Liver (tissue), 9 donors: ENCODE data around the gene LPAR1. TPM values are rescaled to one million over a fixed set of nuclear protein-coding genes. Genes with fewer than 3 reads are reported as not detected.

ENCODE experiments used
- DNase-seq: peaks from one replicate; pipeline ENCODE4 v3.0.0-alpha.2; 2017; ENCODE audit warnings: low spot score
- H3K27ac ChIP-seq, 2 donors: one replicate each; pipeline ENCODE4 v1.7.0; 2013; ENCODE audit warnings: inconsistent platforms in 2 of 2, low read length in 2 of 2, control low read depth in 1 of 2, low read depth in 1 of 2, mild to moderate bottlenecking in 1 of 2
- H3K27me3 ChIP-seq, 4 donors: one replicate each; pipeline versions ENCODE4 v1.6.1 to v1.7.0; 2013; ENCODE audit warnings: low read length in 3 of 4, inconsistent platforms in 1 of 4, mild to moderate bottlenecking in 1 of 4, moderate library complexity in 1 of 4; ENCODE audit not compliant: control insufficient read depth in 4 of 4, insufficient read depth in 4 of 4
- H3K36me3 ChIP-seq, 4 donors: one replicate each; pipeline versions ENCODE4 v1.6.1 to v1.7.0; 2013; ENCODE audit warnings: low read length in 3 of 4, mild to moderate bottlenecking in 3 of 4, low read depth in 1 of 4, moderate library complexity in 1 of 4; ENCODE audit not compliant: control insufficient read depth in 4 of 4, insufficient read depth in 3 of 4
- H3K4me1 ChIP-seq, 4 donors: one replicate each; pipeline versions ENCODE4 v1.6.1 to v1.7.0; 2013; ENCODE audit warnings: low read length in 3 of 4, mild to moderate bottlenecking in 3 of 4, moderate library complexity in 1 of 4; ENCODE audit not compliant: control insufficient read depth in 4 of 4, insufficient read depth in 4 of 4
- H3K4me3 ChIP-seq, 3 donors: one replicate each; pipeline versions ENCODE4 v1.6.1 to v1.7.0; 2013; ENCODE audit warnings: low read length in 3 of 3, control low read depth in 1 of 3, low read depth in 1 of 3, mild to moderate bottlenecking in 1 of 3
- H3K9ac ChIP-seq, 2 donors: one replicate each; pipeline ENCODE4 v1.7.0; 2013; ENCODE audit warnings: low read length in 2 of 2, mild to moderate bottlenecking in 2 of 2, moderate library complexity in 2 of 2, control low read depth in 1 of 2, low read depth in 1 of 2
- H3K9me3 ChIP-seq, 4 donors: one replicate each; pipeline versions ENCODE4 v1.6.1 to v1.7.0; 2013; ENCODE audit warnings: low read length in 3 of 4; ENCODE audit not compliant: control insufficient read depth in 4 of 4
- ATF3 ChIP-seq: IDR thresholded peaks from 2 replicates; pipeline ENCODE4 v1.6.1; 2016; ENCODE audit warnings: antibody characterized with exemption
- EGR1 ChIP-seq, 2 donors: IDR thresholded peaks; 2 replicates each; pipeline ENCODE4 v1.6.1; 2016 to 2018; ENCODE audit warnings: antibody characterized with exemption in 2 of 2, low read depth in 2 of 2
- FOXA1 ChIP-seq: IDR thresholded peaks from 2 replicates; pipeline ENCODE4 v1.6.1; 2016; ENCODE audit warnings: antibody characterized with exemption
- GABPA ChIP-seq, 2 donors: IDR thresholded peaks in 1 of 2; conservative IDR thresholded peaks in 1 of 2; 2 replicates each; pipeline ENCODE4 v1.6.1; 2016; ENCODE audit warnings: antibody characterized with exemption in 2 of 2, mild to moderate bottlenecking in 1 of 2, moderate library complexity in 1 of 2
- HNF4A ChIP-seq, 2 donors: conservative IDR thresholded peaks; 2 replicates each; pipeline ENCODE4 v1.6.1; 2016; ENCODE audit warnings: antibody characterized with exemption in 2 of 2, mild to moderate bottlenecking in 2 of 2
- HNF4G ChIP-seq: IDR thresholded peaks from 2 replicates; pipeline ENCODE4 v1.6.1; 2016; ENCODE audit warnings: antibody characterized with exemption
- JUND ChIP-seq, 2 donors: IDR thresholded peaks; 2 replicates each; pipeline ENCODE4 v1.6.1; 2016; ENCODE audit warnings: antibody characterized with exemption in 2 of 2
- NR2F2 ChIP-seq: IDR thresholded peaks from 2 replicates; pipeline ENCODE4 v1.6.1; 2016; ENCODE audit warnings: antibody characterized with exemption
- RAD21 ChIP-seq, 2 donors: IDR thresholded peaks; 2 replicates each; pipeline ENCODE4 v1.6.1; 2016; ENCODE audit warnings: antibody characterized with exemption in 2 of 2, mild to moderate bottlenecking in 2 of 2
- REST ChIP-seq: IDR thresholded peaks from 2 replicates; pipeline ENCODE4 v1.6.1; 2016; ENCODE audit warnings: antibody characterized with exemption, mild to moderate bottlenecking
- RXRA ChIP-seq, 2 donors: IDR thresholded peaks; 2 replicates each; pipeline ENCODE4 v1.6.1; 2017 to 2018; ENCODE audit warnings: antibody characterized with exemption in 2 of 2, mild to moderate bottlenecking in 1 of 2
- SP1 ChIP-seq: IDR thresholded peaks from 2 replicates; pipeline ENCODE4 v1.6.1; 2018; ENCODE audit warnings: antibody characterized with exemption, mild to moderate bottlenecking
- TAF1 ChIP-seq: conservative IDR thresholded peaks from 2 replicates; pipeline ENCODE4 v1.6.1; 2016; ENCODE audit warnings: antibody characterized with exemption, mild to moderate bottlenecking
- YY1 ChIP-seq: IDR thresholded peaks from 2 replicates; pipeline ENCODE4 v1.6.1; 2016; ENCODE audit warnings: antibody characterized with exemption, mild to moderate bottlenecking
- WGBS: extraction: QIAGEN DNeasy Blood & Tissue Kit; methylation state at CpG from one replicate; pipeline ENCODE4 v1.1.7; 2013; 5-methylcytosine and 5-hydroxymethylcytosine counted together
- polyA plus RNA-seq, 2 donors: library from polyadenylated mRNA; stranded (reverse) in 1 of 2; unstranded in 1 of 2; fragments of 200-250 nt in 1 of 2; fragments of >200 nt in 1 of 2; fragmentation: Nextera tagmentation in 1 of 2; extraction: Ambion mirVana in 1 of 2; gene quantifications; one replicate each; pipeline versions ENCODE4 v1.2.1 to v1.2.3, GENCODE V29; 2013 to 2015
- total RNA-seq, 2 donors: library from RNA; depleted of rRNA; stranded (reverse); fragments of >200 nt; gene quantifications; one replicate each; pipeline ENCODE4 v1.2.3, GENCODE V29; 2014
- TF ChIP-seq, protein P1 (sequence below): IDR thresholded peaks from 2 replicates; pipeline ENCODE4 v1.6.1; 2016; ENCODE audit warnings: antibody characterized with exemption
- TF ChIP-seq, protein P2 (sequence below): fragments of 150-350 bp; IDR thresholded peaks from 2 replicates; pipeline ENCODE4 v1.5.1; 2017; ENCODE audit warnings: improper control_type of control experiment, low read depth, low read length; ENCODE audit not compliant: missing input control
- donor health status: healthy.
- donor health status: healthy.
- donor health status: healthy.
- donor health status: healthy.
- donor health status: healthy.

Gene LPAR1
- total and polyA plus RNA-seq, 4 donors: 0.51 to 3.6 (median 1.1) TPM

DNA sequence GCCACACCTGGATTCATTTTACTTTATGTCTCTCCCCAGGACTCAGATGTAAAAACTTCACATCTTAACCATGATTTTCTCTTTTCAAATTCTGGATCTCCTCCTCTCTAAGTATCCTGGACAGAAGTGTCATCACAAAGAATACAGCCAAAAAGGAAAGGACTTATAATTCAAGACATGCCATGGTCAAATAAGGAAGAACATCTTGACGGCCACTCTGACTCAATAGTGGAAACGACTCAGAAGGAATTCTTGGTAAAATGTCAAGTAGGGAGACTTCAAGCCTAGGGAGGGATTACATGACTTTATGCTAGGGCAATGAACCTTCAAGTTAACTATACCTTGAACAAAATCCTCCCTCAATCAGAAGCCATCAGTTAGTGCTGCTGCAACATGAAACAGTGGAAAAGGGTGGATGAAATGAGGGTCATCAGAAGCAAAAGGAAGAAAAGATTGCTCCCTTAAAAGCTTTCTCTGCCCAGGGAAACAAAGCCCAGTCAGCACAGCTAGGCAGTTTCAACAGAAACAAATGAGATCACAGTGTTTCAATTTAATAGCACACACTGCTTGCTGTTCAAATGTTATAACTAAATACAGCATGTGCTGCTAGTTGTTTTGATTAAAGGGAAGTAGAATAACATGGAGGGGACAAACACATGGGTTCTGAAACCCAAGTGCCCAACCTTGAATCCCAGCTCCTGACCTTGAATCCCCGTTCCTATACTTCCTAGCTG, 101.4 kb downstream of the LPAR1 start:
- H3K4me1 ChIP-seq: no peaks in the 10 kb centered on the region
- no peak for DNase-seq
- no peaks in the 10 kb centered on the region for H3K9me3 ChIP-seq
- no peak overlapping the region for H3K9ac ChIP-seq
- H3K4me3 ChIP-seq: no peak overlapping the region
- H3K27ac ChIP-seq: no peak overlapping the region
- 64% methylated on average over 3 of the region's 3 CpGs for WGBS
- no peaks in the 10 kb centered on the region for H3K27me3 ChIP-seq
- no peak for TF ChIP-seq GABPA (IDR thresholded peaks at IDR 0.05 in 1 of 2, conservative IDR thresholded peaks at IDR 0.05 in 1 of 2)
- peak in 1 of 2 donors; percentile 13 for TF ChIP-seq RXRA (IDR thresholded peaks at IDR 0.05)
- no peaks in the 10 kb centered on the region for H3K36me3 ChIP-seq

GRCh38 chr9:110936237-110936636, 102.0 kb downstream of the LPAR1 start:
- WGBS: 88% methylated on average over 3 of the region's 3 CpGs
- Histone ChIP-seq H3K36me3 (no peaks in the 10 kb centered on the region), H3K9ac (no peak overlapping the region), H3K9me3 (no peaks in the 10 kb centered on the region), H3K27ac (no peak overlapping the region), H3K4me1 (no peaks in the 10 kb centered on the region), H3K27me3 (no peaks in the 10 kb centered on the region), H3K4me3 (no peak overlapping the region)
- TF ChIP-seq FOXA1: no peak
- DNase-seq: no peak

DNA sequence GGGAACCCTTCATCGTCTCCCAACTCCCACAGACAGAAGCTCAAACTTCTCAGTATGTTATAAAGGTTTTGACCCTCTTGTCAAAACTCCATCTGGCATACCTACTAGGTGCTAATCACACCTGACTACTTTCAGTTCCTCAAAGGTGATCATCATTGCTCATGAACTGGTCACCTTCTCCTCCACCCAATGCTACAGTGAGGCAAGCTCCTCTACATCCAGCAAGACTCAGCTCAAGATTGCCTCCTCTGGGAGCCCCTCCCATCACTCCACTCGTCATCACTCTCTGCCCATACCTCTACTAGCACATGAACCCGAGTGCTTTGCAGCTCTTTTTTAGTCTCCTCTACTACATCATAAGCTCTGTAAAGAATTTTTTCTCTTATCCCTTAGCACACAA, 102.4 kb downstream of the LPAR1 start:
- no peaks in the 10 kb centered on the region for H3K9me3 ChIP-seq
- 77% methylated on average over 3 of the region's 3 CpGs for WGBS
- H3K27me3 ChIP-seq: no peaks in the 10 kb centered on the region
- no peaks in the 10 kb centered on the region for H3K4me1 ChIP-seq
- no peak for DNase-seq
- H3K27ac ChIP-seq: no peak overlapping the region
- H3K36me3 ChIP-seq: no peaks in the 10 kb centered on the region
- H3K9ac ChIP-seq: no peak overlapping the region
- no peak overlapping the region for H3K4me3 ChIP-seq
- no peak for TF ChIP-seq RXRA (IDR thresholded peaks at IDR 0.05)
- TF ChIP-seq YY1: no peak
- TF ChIP-seq HNF4A (conservative IDR thresholded peaks at IDR 0.05): no peak
- TF ChIP-seq REST: no peak
- TF ChIP-seq, protein P1, sequence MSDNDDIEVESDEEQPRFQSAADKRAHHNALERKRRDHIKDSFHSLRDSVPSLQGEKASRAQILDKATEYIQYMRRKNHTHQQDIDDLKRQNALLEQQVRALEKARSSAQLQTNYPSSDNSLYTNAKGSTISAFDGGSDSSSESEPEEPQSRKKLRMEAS: no peak
- TF ChIP-seq HNF4G: no peak
- TF ChIP-seq GABPA (IDR thresholded peaks at IDR 0.05 in 1 of 2, conservative IDR thresholded peaks at IDR 0.05 in 1 of 2): no peak
- no peak for TF ChIP-seq RAD21 (IDR thresholded peaks at IDR 0.05)
- TF ChIP-seq SP1: no peak
- no peak for TF ChIP-seq EGR1 (IDR thresholded peaks at IDR 0.05; ENCODE audit: low read depth in 2 of 2)
- no peak for TF ChIP-seq ATF3
- no peak for TF ChIP-seq TAF1
- no peak for TF ChIP-seq JUND (IDR thresholded peaks at IDR 0.05)
- no peak for TF ChIP-seq FOXA1
- no peak for TF ChIP-seq NR2F2
- TF ChIP-seq, protein P2, sequence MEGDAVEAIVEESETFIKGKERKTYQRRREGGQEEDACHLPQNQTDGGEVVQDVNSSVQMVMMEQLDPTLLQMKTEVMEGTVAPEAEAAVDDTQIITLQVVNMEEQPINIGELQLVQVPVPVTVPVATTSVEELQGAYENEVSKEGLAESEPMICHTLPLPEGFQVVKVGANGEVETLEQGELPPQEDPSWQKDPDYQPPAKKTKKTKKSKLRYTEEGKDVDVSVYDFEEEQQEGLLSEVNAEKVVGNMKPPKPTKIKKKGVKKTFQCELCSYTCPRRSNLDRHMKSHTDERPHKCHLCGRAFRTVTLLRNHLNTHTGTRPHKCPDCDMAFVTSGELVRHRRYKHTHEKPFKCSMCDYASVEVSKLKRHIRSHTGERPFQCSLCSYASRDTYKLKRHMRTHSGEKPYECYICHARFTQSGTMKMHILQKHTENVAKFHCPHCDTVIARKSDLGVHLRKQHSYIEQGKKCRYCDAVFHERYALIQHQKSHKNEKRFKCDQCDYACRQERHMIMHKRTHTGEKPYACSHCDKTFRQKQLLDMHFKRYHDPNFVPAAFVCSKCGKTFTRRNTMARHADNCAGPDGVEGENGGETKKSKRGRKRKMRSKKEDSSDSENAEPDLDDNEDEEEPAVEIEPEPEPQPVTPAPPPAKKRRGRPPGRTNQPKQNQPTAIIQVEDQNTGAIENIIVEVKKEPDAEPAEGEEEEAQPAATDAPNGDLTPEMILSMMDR: no peak
